H1 (cell line): ENCODE data around the gene MEGF11. TPM values are rescaled to one million over a fixed set of nuclear protein-coding genes. Genes with fewer than 3 reads are reported as not detected.

Source experiments
- BCL11A ChIP-seq, 2 experiments: IDR thresholded peaks; one replicate each; pipeline ENCODE4 v1.6.1; 2011; ENCODE audit warnings: low read depth in 2 of 2, low read length in 2 of 2, mild to moderate bottlenecking in 2 of 2
- polyA plus RNA-seq, 7 experiments: library from polyadenylated mRNA; depleted of rRNA in 3 of 7; stranded (reverse) in 5 of 7; unstranded in 2 of 7; fragments of >200 nt in 5 of 7; fragments of 200-250 nt in 2 of 7; gene quantifications; 1 replicate in 5 of 7; 2 replicates in 1 of 7; 4 replicates in 1 of 7; pipeline versions ENCODE4 v1.2.1 to v1.2.3, GENCODE V29; 2011 to 2013; ENCODE audit warnings: missing spikeins in 2 of 7, mixed read lengths in 2 of 7
- total RNA-seq: library from RNA; stranded (reverse); fragmentation: NEBNext Ultra II Directional; extraction: Animal tissue kit (Norgen Biotek cat#: 25700); gene quantifications from 2 replicates; pipeline ENCODE4 v1.2.1, GENCODE V29; 2021
- TF ChIP-seq, protein P1 (sequence below): IDR thresholded peaks from 2 replicates; pipeline ENCODE4 v1.6.1; 2011; ENCODE audit warnings: low read length, improper control_type of control experiment

The MEGF11 gene
- total and polyA plus RNA-seq, 2 of the 8 experiments (the other 6 are each of a cell fraction or from before 2014, with no cell fraction given) = 4.4 to 4.8 TPM

- TF ChIP-seq BCL11A (IDR thresholded peaks at IDR 0.05; ENCODE audit: low read depth in 2 of 2, low read length in 2 of 2) = no peak
- TF ChIP-seq, protein P1, sequence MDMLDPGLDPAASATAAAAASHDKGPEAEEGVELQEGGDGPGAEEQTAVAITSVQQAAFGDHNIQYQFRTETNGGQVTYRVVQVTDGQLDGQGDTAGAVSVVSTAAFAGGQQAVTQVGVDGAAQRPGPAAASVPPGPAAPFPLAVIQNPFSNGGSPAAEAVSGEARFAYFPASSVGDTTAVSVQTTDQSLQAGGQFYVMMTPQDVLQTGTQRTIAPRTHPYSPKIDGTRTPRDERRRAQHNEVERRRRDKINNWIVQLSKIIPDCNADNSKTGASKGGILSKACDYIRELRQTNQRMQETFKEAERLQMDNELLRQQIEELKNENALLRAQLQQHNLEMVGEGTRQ = no peak
These were observed 266.4 kb downstream of the MEGF11 start (continued) for GRCh38 chr15:65987100-65987499.
